Karpas-422 (cell line): ENCODE results near the gene MXRA8. TPM values are rescaled to one million over a fixed set of nuclear protein-coding genes. Genes with fewer than 3 reads are reported as not detected.

ENCODE experiments used
- DNase-seq: peaks from one replicate; pipeline ENCODE4 v3.0.0-alpha.2; 2015
- H2AFZ ChIP-seq: fragments of 200-600 bp; sonication (generic); 2 replicates; pipeline ENCODE4 v1.6.1; 2014; ENCODE audit warnings: antibody characterized with exemption, low read length, mixed read lengths
- H3K27ac ChIP-seq: fragments of 200-600 bp; sonication (generic); 2 replicates; pipeline ENCODE4 v1.5.1; 2014; ENCODE audit warnings: mild to moderate bottlenecking, low read length, moderate library complexity
- H3K27me3 ChIP-seq: fragments of 200-600 bp; sonication (generic); 2 replicates; pipeline ENCODE4 v1.6.1; 2014; ENCODE audit warnings: low read length, mixed read lengths
- H3K36me3 ChIP-seq: fragments of 200-600 bp; sonication (generic); 2 replicates; pipeline ENCODE4 v1.6.1; 2014; ENCODE audit warnings: low read length, mixed read lengths; ENCODE audit not compliant: insufficient read depth
- H3K4me1 ChIP-seq: fragments of 200-600 bp; sonication (generic); 2 replicates; pipeline ENCODE4 v1.6.1; 2014; ENCODE audit warnings: mild to moderate bottlenecking, low read length, mixed read lengths
- H3K4me2 ChIP-seq: fragments of 200-600 bp; sonication (generic); 2 replicates; pipeline ENCODE4 v1.6.1; 2014; ENCODE audit warnings: low read length, low read depth, mild to moderate bottlenecking; ENCODE audit not compliant: poor library complexity, severe bottlenecking
- H3K4me3 ChIP-seq: fragments of 200-600 bp; sonication (generic); 2 replicates; pipeline ENCODE4 v1.5.1; 2014; ENCODE audit warnings: mild to moderate bottlenecking, antibody characterized with exemption, low read length, mixed read lengths
- H3K79me2 ChIP-seq: fragments of 200-600 bp; sonication (generic); 2 replicates; pipeline ENCODE4 v1.6.1; 2014; ENCODE audit warnings: mild to moderate bottlenecking, low read length, mixed read lengths
- H3K9ac ChIP-seq: fragments of 200-600 bp; sonication (generic); 2 replicates; pipeline ENCODE4 v1.6.0; 2014; ENCODE audit warnings: low read length
- H3K9me2 ChIP-seq: fragments of 200-600 bp; sonication (generic), shearing (Covaris generic); replicated peaks from 2 replicates; pipeline ENCODE4 v1.6.0; 2014; ENCODE audit warnings: mild to moderate bottlenecking, low read length, moderate library complexity; ENCODE audit not compliant: insufficient read depth
- H3K9me3 ChIP-seq: fragments of 300-700, 200-600 bp; sonication (generic); 2 replicates; pipeline ENCODE4 v1.6.1; 2014; ENCODE audit warnings: low read length, mixed read lengths
- H4K20me1 ChIP-seq: fragments of 200-600 bp; sonication (generic); 2 replicates; pipeline ENCODE4 v1.6.1; 2014; ENCODE audit warnings: mild to moderate bottlenecking, antibody characterized with exemption, low read length, low read depth; ENCODE audit not compliant: insufficient read depth
- total RNA-seq: library from RNA; depleted of rRNA; stranded (reverse); fragments of >200 nt; shearing (Covaris generic); gene quantifications from 2 replicates; pipeline ENCODE4 v1.2.3, GENCODE V29; 2014; ENCODE audit warnings: low replicate concordance

The MXRA8 gene
- total RNA-seq, 1 experiment from 2014 or later, result not detected

GRCh38 chr1:1330366-1331067 is 27.8 kb downstream of the MXRA8 start:
- DNase-seq, result peak; percentile 93
- H3K36me3 ChIP-seq, result no peaks in the 10 kb centered on the region; the same call in 1 of the 2 replicates
- H3K4me2 ChIP-seq, result peak overlapping the region; percentile 95
- H3K9me3 ChIP-seq, result no peaks in the 10 kb centered on the region
- peaks cover 84% of the 10 kb centered on the region for H3K4me1 ChIP-seq
- H3K79me2 ChIP-seq, result peaks cover 27% of the 10 kb centered on the region
- peak overlapping the region; percentile 98 for H3K9ac ChIP-seq
- peak overlapping the region; percentile 80 for H3K4me3 ChIP-seq
- H3K27me3 ChIP-seq, result no peaks in the 10 kb centered on the region
- peaks cover 14% of the 10 kb centered on the region for H4K20me1 ChIP-seq
- peak overlapping the region; percentile 99 for H3K27ac ChIP-seq
- H2AFZ ChIP-seq, result no peak overlapping the region
- no peaks in the 10 kb centered on the region for H3K9me2 ChIP-seq

GRCh38 chr1:1329304-1330210 is 28.8 kb downstream of the MXRA8 start:
- peaks cover 7% of the 10 kb centered on the region; the same call in 1 of the 2 replicates for H4K20me1 ChIP-seq
- peaks cover 35% of the 10 kb centered on the region for H3K79me2 ChIP-seq
- peak overlapping the region; percentile 99 for H3K27ac ChIP-seq
- peak overlapping the region; percentile 98 for H3K9ac ChIP-seq
- H3K9me2 ChIP-seq, result no peaks in the 10 kb centered on the region
- H3K27me3 ChIP-seq, result no peaks in the 10 kb centered on the region
- peak; percentile 73 for DNase-seq
- H3K9me3 ChIP-seq, result no peaks in the 10 kb centered on the region
- H2AFZ ChIP-seq, result no peak overlapping the region
- H3K36me3 ChIP-seq, result no peaks in the 10 kb centered on the region; the same call in 1 of the 2 replicates
- H3K4me2 ChIP-seq, result peak overlapping the region; percentile 95
- H3K4me1 ChIP-seq, result peaks cover 75% of the 10 kb centered on the region
- H3K4me3 ChIP-seq, result peak overlapping the region; percentile 80; the same call in 1 of the 2 replicates

GRCh38 chr1:1328254-1328653 is 30.1 kb downstream of the MXRA8 start:
- Histone ChIP-seq H3K27ac (peak overlapping the region; percentile 99), H3K4me1 (peaks cover 76% of the 10 kb centered on the region), H3K4me3 (peak overlapping the region; percentile 80), H4K20me1 (peaks cover 11% of the 10 kb centered on the region), H3K4me2 (peak overlapping the region; percentile 95), H2AFZ (no peak overlapping the region), H3K9me3 (no peaks in the 10 kb centered on the region), H3K9me2 (no peaks in the 10 kb centered on the region), H3K36me3 (no peaks in the 10 kb centered on the region), H3K9ac (peak overlapping the region; percentile 98), H3K27me3 (no peaks in the 10 kb centered on the region), H3K79me2 (peaks cover 44% of the 10 kb centered on the region)
- peak; percentile 83 for DNase-seq

DNA sequence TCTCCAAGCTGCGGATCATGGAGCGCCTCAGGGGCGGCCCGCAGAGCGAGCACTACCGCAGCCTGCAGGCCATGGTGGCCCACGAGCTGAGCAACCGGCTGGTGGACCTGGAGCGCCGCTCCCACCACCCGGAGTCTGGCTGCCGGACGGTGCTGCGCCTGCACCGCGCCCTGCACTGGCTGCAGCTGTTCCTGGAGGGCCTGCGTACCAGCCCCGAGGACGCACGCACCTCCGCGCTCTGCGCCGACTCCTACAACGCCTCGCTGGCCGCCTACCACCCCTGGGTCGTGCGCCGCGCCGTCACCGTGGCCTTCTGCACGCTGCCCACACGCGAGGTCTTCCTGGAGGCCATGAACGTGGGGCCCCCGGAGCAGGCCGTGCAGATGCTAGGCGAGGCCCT is 31.1 kb downstream of the MXRA8 start:
- no peak overlapping the region for H2AFZ ChIP-seq
- H3K9me3 ChIP-seq, result no peaks in the 10 kb centered on the region
- no peak for DNase-seq
- H3K9ac ChIP-seq, result peak overlapping the region; percentile 100
- H4K20me1 ChIP-seq, result peaks cover 16% of the 10 kb centered on the region
- H3K4me2 ChIP-seq, result peak overlapping the region; percentile 95
- no peaks in the 10 kb centered on the region for H3K36me3 ChIP-seq
- no peak overlapping the region; the same call in 1 of the 2 replicates for H3K4me3 ChIP-seq
- H3K27me3 ChIP-seq, result no peaks in the 10 kb centered on the region
- H3K4me1 ChIP-seq, result peaks cover 76% of the 10 kb centered on the region
- no peaks in the 10 kb centered on the region for H3K9me2 ChIP-seq
- H3K27ac ChIP-seq, result peak overlapping the region; percentile 99
- peaks cover 50% of the 10 kb centered on the region for H3K79me2 ChIP-seq

- Histone ChIP-seq H3K4me2 (peak overlapping the region; percentile 91), H3K4me1 (peaks cover 71% of the 10 kb centered on the region), H3K36me3 (no peaks in the 10 kb centered on the region), H3K4me3 (peak overlapping the region; percentile 82), H3K79me2 (peaks cover 53% of the 10 kb centered on the region), H2AFZ (no peak overlapping the region), H3K27me3 (no peaks in the 10 kb centered on the region), H3K9ac (peak overlapping the region; percentile 100), H3K9me3 (no peaks in the 10 kb centered on the region), H3K27ac (peak overlapping the region; percentile 92), H4K20me1 (peaks cover 25% of the 10 kb centered on the region), H3K9me2 (no peaks in the 10 kb centered on the region)
- DNase-seq, result peak; percentile 56
These were observed 32.2 kb downstream of the MXRA8 start for GRCh38 chr1:1326075-1326605.

- Histone ChIP-seq H3K27me3 (no peaks in the 10 kb centered on the region), H3K4me1 (peaks cover 65% of the 10 kb centered on the region), H2AFZ (no peak overlapping the region), H3K79me2 (peaks cover 59% of the 10 kb centered on the region), H3K4me3 (peak overlapping the region; percentile 82), H3K4me2 (peak overlapping the region; percentile 91), H3K36me3 (no peaks in the 10 kb centered on the region), H3K9ac (peak overlapping the region; percentile 100), H3K9me3 (no peaks in the 10 kb centered on the region), H4K20me1 (peaks cover 31% of the 10 kb centered on the region), H3K27ac (peak overlapping the region; percentile 92), H3K9me2 (no peaks in the 10 kb centered on the region)
- DNase-seq, result peak; percentile 62
These were observed 32.9 kb downstream of the MXRA8 start for GRCh38 chr1:1325288-1326074.

DNA sequence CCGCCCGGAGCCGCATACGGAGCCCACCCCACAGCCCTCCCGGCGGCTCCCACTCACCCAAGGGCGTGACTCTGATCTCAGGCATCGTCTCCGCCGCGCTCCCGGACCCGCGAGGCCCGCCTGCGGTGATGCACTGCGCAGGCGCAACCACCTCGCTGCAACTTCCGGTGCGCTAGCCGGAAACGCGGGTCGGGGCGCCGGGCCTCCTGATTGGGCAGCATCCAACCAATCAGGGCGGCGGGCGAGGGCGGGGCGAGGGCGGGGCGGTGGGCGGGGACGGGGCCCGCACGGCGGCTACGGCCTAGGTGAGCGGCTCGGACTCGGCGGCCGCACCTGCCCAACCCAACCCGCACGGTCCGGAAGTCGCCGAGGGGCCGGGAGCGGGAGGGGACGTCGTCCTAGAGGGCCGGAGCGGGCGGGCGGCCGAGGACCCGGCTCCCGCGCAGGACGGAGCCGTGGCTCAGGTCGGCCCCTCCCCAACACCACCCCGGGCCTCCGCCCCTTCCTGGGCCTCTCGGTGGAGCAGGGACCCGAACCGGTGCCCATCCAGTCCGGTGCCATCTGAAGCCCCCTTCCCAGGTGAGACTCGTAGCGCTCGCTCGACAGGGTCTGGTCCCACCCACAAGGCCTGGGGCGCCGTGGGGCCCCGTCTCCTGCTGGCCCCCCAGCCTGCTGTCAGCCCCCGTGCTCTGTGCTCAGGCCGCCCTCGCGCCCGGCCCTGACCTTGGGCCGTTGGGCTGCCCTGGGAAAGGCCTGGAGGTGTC is 33.6 kb downstream of the MXRA8 start, which contains the start of the genes CPTP and INTS11:
Gene CPTP, plus strand, starts transcription at position 279 of the 764 bp plus-strand sequence. CDS start 2,109 bp downstream, outside the sequence.
Gene INTS11, minus strand, starts transcription at position 137 of the 764 bp plus-strand sequence. Its CDS starts 52 bp downstream, at position 85.
- no peaks in the 10 kb centered on the region for H3K36me3 ChIP-seq
- H3K4me3 ChIP-seq, result peak within 1 kb of the TSS; percentile 82
- peak within 1 kb of the TSS; percentile 100 for H3K9ac ChIP-seq
- peaks cover 57% of the 10 kb centered on the region for H3K4me1 ChIP-seq
- no peaks in the 10 kb centered on the region for H3K9me2 ChIP-seq
- peak within 1 kb of the TSS; percentile 92 for H3K27ac ChIP-seq
- H3K79me2 ChIP-seq, result peaks cover 64% of the 10 kb centered on the region
- H3K9me3 ChIP-seq, result no peaks in the 10 kb centered on the region
- DNase-seq, result peak; percentile 97
- H4K20me1 ChIP-seq, result peaks cover 31% of the 10 kb centered on the region
- H3K27me3 ChIP-seq, result no peaks in the 10 kb centered on the region
- H2AFZ ChIP-seq, result no peak within 1 kb of the TSS
- H3K4me2 ChIP-seq, result peak within 1 kb of the TSS; percentile 91
